ENCODE results near the gene TNS2.

DNA sequence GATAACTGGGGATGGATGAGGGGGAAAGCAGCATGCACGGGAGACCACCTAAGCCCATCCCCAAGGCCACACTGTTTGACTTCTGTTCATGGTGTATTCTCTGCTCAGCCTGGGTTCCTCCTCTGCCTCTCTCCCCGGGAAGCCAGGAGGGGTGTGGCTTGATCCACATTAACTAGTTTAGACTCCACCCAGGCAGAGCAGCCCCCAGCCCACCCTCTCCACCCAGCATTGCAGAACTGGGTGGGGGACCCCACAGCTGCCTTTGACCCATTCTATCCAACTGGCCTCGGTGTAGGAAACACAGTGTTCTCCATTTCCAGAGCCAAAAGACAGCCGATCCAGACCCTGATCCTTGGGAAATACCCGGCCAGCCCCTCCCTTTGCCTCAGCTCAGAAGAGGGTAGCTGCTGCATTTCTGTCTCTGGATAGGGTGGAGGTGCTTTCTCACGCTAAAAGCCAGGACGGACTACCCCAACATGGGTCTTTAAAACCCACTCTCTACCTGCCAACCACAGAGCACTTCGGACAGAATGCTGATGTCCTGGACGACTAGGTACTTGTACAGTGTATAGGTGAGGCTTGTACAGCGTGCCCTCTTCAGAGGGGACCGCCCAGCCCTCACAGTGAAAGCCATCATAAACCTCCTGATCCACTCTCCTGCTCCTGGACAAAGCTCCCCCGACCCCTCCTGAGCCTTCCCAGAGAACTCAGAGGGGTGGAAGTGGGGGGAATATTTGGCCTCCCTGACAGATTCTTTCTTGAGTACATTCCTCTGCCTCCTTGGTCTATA, 20.0 kb downstream of the TNS2 start:
- TF ChIP-seq CTCF (IDR thresholded peaks at IDR 0.05) (no peak), POLR2A (IDR thresholded peaks at IDR 0.05) (no peak)

Data from Peyer's patch (tissue), 4 donors.